OCI-LY7 (cell line): ENCODE data around the gene ADM2. TPM values are rescaled to one million over a fixed set of nuclear protein-coding genes. Genes with fewer than 3 reads are reported as not detected.

Experiments used
- BruUV-seq: library from RNA; stranded (reverse); fragments of 400-500 nt; replicated peaks from 2 replicates; lab custom pipeline; 2021; lab: Mats Ljungman, UMichigan
- CTCF ChIA-PET: fragments of 300-600 bp; sonication (Branson Sonifier 250); formaldehyde crosslinking; loops from one replicate; lab custom pipeline; 2022; ENCODE audit warnings: antibody characterized with exemption; ENCODE audit not compliant: unreplicated experiment; lab: Charles Lee
- POLR2A ChIA-PET: fragments of 300-600 bp; sonication (Branson Sonifier 250); formaldehyde crosslinking; loops from one replicate; lab custom pipeline; 2022; ENCODE audit warnings: antibody characterized with exemption; lab: Charles Lee
- DNase-seq: peaks from one replicate; pipeline ENCODE4 v3.0.0-alpha.2; 2015; ENCODE audit warnings: low spot score
- H2AFZ ChIP-seq: fragments of 200-600 bp; sonication (generic), shearing (Covaris generic); 2 replicates; pipeline ENCODE4 v1.6.1; 2014; ENCODE audit warnings: mild to moderate bottlenecking, antibody characterized with exemption, low read length, moderate library complexity
- H3K27ac ChIP-seq: fragments of 200-600 bp; sonication (generic); 2 replicates; pipeline ENCODE4 v1.5.1; 2014; ENCODE audit warnings: mixed run types, low read depth, mild to moderate bottlenecking, moderate library complexity, low read length, inconsistent platforms; ENCODE audit not compliant: poor library complexity, severe bottlenecking
- H3K36me3 ChIP-seq: fragments of 200-600 bp; sonication (generic); 2 replicates; pipeline ENCODE4 v1.6.1; 2014; ENCODE audit warnings: mild to moderate bottlenecking, antibody characterized with exemption, low read length, moderate library complexity, mixed read lengths; ENCODE audit not compliant: insufficient read depth
- H3K4me1 ChIP-seq: fragments of 200-600 bp; sonication (generic); 2 replicates; pipeline ENCODE4 v1.5.1; 2014; ENCODE audit warnings: mild to moderate bottlenecking, low read length; ENCODE audit not compliant: insufficient read depth, poor library complexity, severe bottlenecking
- H3K4me2 ChIP-seq: fragments of 200-600 bp; sonication (generic); 2 replicates; pipeline ENCODE4 v1.6.1; 2014; ENCODE audit warnings: mild to moderate bottlenecking, low read length
- H3K4me3 ChIP-seq: fragments of 200-600 bp; sonication (generic); 2 replicates; pipeline ENCODE4 v1.5.1; 2014; ENCODE audit warnings: mild to moderate bottlenecking, low read depth, low read length; ENCODE audit not compliant: poor library complexity, severe bottlenecking
- H3K79me2 ChIP-seq: fragments of 200-600 bp; sonication (generic); 2 replicates; pipeline ENCODE4 v1.6.1; 2016; ENCODE audit warnings: low read depth, mild to moderate bottlenecking, low read length, moderate library complexity, mixed read lengths; ENCODE audit not compliant: insufficient read depth
- H3K9me2 ChIP-seq: fragments of 200-600 bp; sonication (generic); 2 replicates; pipeline ENCODE4 v1.6.1; 2016; ENCODE audit warnings: mild to moderate bottlenecking, low read length, mixed read lengths; ENCODE audit not compliant: insufficient read depth
- H3K9me3 ChIP-seq: fragments of 200-600 bp; sonication (generic); 2 replicates; pipeline ENCODE4 v1.6.1; 2014; ENCODE audit warnings: mild to moderate bottlenecking, mixed run types, low read length, mixed read lengths
- H4K20me1 ChIP-seq: fragments of 200-600 bp; sonication (generic); 2 replicates; pipeline ENCODE4 v1.6.1; 2014; ENCODE audit warnings: mild to moderate bottlenecking, antibody characterized with exemption, low read length, moderate library complexity, mixed read lengths; ENCODE audit not compliant: insufficient read depth
- CTCF ChIP-seq: fragments of 200-600 bp; sonication (generic); conservative IDR thresholded peaks from 2 replicates; pipeline ENCODE4 v1.5.1; 2014; ENCODE audit warnings: mild to moderate bottlenecking, antibody characterized with exemption, low read length, moderate library complexity, mixed read lengths
- EZH2phosphoT487 ChIP-seq: fragments of 200-600 bp; sonication (generic); IDR thresholded peaks from 2 replicates; pipeline ENCODE4 v1.6.1; 2018; ENCODE audit warnings: low read depth, borderline replicate concordance, mild to moderate bottlenecking, mixed run types, antibody characterized with exemption, low read length, moderate library complexity, mixed read lengths
- intact Hi-C: fragments of 100-400 bp; cut with micrococcal nuclease; formaldehyde crosslinking; loops from one replicate; pipeline ENCODE4 v1.10.0; 2022; ENCODE audit not compliant: unreplicated experiment
- total RNA-seq, 2 experiments: library from RNA; depleted of rRNA in 1 of 2; stranded (reverse); fragments of >200 nt in 1 of 2; shearing (Covaris generic) in 1 of 2; gene quantifications; 2 replicates each; pipeline ENCODE4 v1.2.3, GENCODE V29; 2014 to 2022

The ADM2 gene
- total RNA-seq, 2 experiments from 2014 or later = 4.3 to 7.9 TPM

GRCh38 chr22:50465066-50465930, 16.0 kb upstream of the ADM2 start:
- H3K36me3 ChIP-seq = peaks cover 85% of the 10 kb centered on the region
- no peaks in the 10 kb centered on the region for H4K20me1 ChIP-seq
- no peak for TF ChIP-seq CTCF
- TF ChIP-seq EZH2phosphoT487 = no peak
- no peaks in the 10 kb centered on the region for H3K9me3 ChIP-seq
- peaks cover 33% of the 10 kb centered on the region for H3K4me1 ChIP-seq
- H2AFZ ChIP-seq = no peak overlapping the region
- H3K4me3 ChIP-seq = no peak overlapping the region
- H3K4me2 ChIP-seq = no peak overlapping the region
- H3K9me2 ChIP-seq = no peaks in the 10 kb centered on the region
- intact Hi-C loops = no loop called here
- no peak overlapping the region for H3K27ac ChIP-seq
- CTCF ChIA-PET = no interaction called here
- H3K79me2 ChIP-seq = peaks cover 28% of the 10 kb centered on the region
- POLR2A ChIA-PET = no interaction called here
- no peak for DNase-seq
- BruUV-seq = no TSS peak

- CTCF ChIA-PET = no interaction called here
- H3K4me3 ChIP-seq = peak overlapping the region; percentile 96
- H3K4me1 ChIP-seq = peaks cover 53% of the 10 kb centered on the region
- peak overlapping the region; percentile 95 for H3K27ac ChIP-seq
- intact Hi-C loops = no loop called here
- H3K9me3 ChIP-seq = no peaks in the 10 kb centered on the region
- peaks cover 73% of the 10 kb centered on the region for H3K36me3 ChIP-seq
- no peak overlapping the region for H2AFZ ChIP-seq
- no peaks in the 10 kb centered on the region for H3K9me2 ChIP-seq
- no peaks in the 10 kb centered on the region for H4K20me1 ChIP-seq
- peak; percentile 30 for DNase-seq
- POLR2A ChIA-PET = interaction anchor here (1.0 kb wide), 1 partner anchor 58 kb away, joined by 3 read pairs; the partner anchor contains the start of gene SCO2
- no peak for TF ChIP-seq EZH2phosphoT487
- TF ChIP-seq CTCF = no peak
- H3K79me2 ChIP-seq = peaks cover 41% of the 10 kb centered on the region
- peak overlapping the region; percentile 80 for H3K4me2 ChIP-seq
- BruUV-seq = no TSS peak
Measured at GRCh38 chr22:50467341-50467740, 14.0 kb upstream of the ADM2 start.
